H1 (cell line): Measurements from ENCODE around the gene DRAP1. TPM values are rescaled to one million over a fixed set of nuclear protein-coding genes. Genes with fewer than 3 reads are reported as not detected.

Experiments
- FOSL1 ChIP-seq: IDR thresholded peaks from 2 replicates; pipeline ENCODE4 v1.6.1; 2011; ENCODE audit warnings: mild to moderate bottlenecking, low read depth, low read length, moderate library complexity; ENCODE audit not compliant: insufficient read depth
- PHF8 ChIP-seq: fragments of 200-600 bp; sonication (generic); conservative IDR thresholded peaks from 2 replicates; pipeline ENCODE4 v1.7.1; 2012; ENCODE audit warnings: low read depth, mild to moderate bottlenecking, inconsistent platforms, low read length, moderate library complexity
- POU5F1 ChIP-seq: IDR thresholded peaks from 2 replicates; pipeline ENCODE4 v1.6.1; 2011; ENCODE audit warnings: low read depth, mild to moderate bottlenecking, low read length, moderate library complexity
- RBBP5 ChIP-seq: IDR thresholded peaks from 2 replicates; pipeline ENCODE4 v1.7.1; 2012; ENCODE audit warnings: low read depth, mild to moderate bottlenecking, inconsistent platforms, low read length, moderate library complexity, borderline replicate concordance
- SUZ12 ChIP-seq: fragments of 200-600 bp; sonication (generic); IDR thresholded peaks from 2 replicates; pipeline ENCODE4 v1.6.1; 2012; ENCODE audit warnings: mild to moderate bottlenecking, inconsistent platforms, low read length, moderate library complexity, mixed read lengths
- USF2 ChIP-seq: IDR thresholded peaks from 2 replicates; pipeline ENCODE4 v1.6.1; 2011; ENCODE audit warnings: low read length, improper control_type of control experiment
- polyA plus RNA-seq, 7 experiments: library from polyadenylated mRNA; depleted of rRNA in 3 of 7; stranded (reverse) in 5 of 7; unstranded in 2 of 7; fragments of >200 nt in 5 of 7; fragments of 200-250 nt in 2 of 7; gene quantifications; 1 replicate in 5 of 7; 2 replicates in 1 of 7; 4 replicates in 1 of 7; pipeline versions ENCODE4 v1.2.1 to v1.2.3, GENCODE V29; 2011 to 2013; ENCODE audit warnings: missing spikeins in 2 of 7, mixed read lengths in 2 of 7
- total RNA-seq: library from RNA; stranded (reverse); fragmentation: NEBNext Ultra II Directional; extraction: Animal tissue kit (Norgen Biotek cat#: 25700); gene quantifications from 2 replicates; pipeline ENCODE4 v1.2.1, GENCODE V29; 2021
- TF ChIP-seq, protein P1 (sequence below): fragments of 300-600 bp; sonication (generic); IDR thresholded peaks from 2 replicates; pipeline ENCODE4 v1.7.1; 2012; ENCODE audit warnings: low read length, moderate library complexity, mild to moderate bottlenecking, inconsistent platforms; ENCODE audit not compliant: insufficient replicate concordance
- TF ChIP-seq, protein P2 (sequence below): IDR thresholded peaks from 2 replicates; pipeline ENCODE4 v1.6.1; 2012; ENCODE audit warnings: inconsistent platforms

The DRAP1 gene
- total and polyA plus RNA-seq, 2 of the 8 experiments (the other 6 are each of a cell fraction or from before 2014, with no cell fraction given), result 62.5 to 98.7 TPM

DNA sequence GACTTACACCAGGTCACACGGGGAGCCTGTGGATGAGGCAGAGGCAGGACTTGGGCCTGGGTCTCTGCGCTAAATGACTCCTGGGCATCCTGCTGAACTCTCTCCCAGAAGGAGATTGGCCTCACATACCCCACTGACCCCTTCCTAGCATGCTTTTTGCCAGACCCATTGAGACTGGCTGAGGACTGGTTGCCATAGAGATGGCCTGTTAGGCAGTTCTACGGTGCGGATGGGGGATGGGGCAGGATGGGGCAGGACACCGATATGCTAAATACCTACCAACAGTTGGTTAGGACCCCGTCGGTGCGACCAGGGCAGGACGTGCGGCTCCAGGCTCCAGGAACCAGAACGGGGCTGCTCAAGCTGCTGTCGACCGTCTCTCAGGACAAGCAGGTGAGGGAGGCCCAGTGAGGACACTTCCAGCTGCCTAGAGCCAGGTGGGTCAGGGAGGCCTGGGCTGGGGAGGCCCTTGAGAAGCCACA is 26.2 kb downstream of the DRAP1 start, which contains the start of gene TSGA10IP (continued):
- TF ChIP-seq, protein P1, sequence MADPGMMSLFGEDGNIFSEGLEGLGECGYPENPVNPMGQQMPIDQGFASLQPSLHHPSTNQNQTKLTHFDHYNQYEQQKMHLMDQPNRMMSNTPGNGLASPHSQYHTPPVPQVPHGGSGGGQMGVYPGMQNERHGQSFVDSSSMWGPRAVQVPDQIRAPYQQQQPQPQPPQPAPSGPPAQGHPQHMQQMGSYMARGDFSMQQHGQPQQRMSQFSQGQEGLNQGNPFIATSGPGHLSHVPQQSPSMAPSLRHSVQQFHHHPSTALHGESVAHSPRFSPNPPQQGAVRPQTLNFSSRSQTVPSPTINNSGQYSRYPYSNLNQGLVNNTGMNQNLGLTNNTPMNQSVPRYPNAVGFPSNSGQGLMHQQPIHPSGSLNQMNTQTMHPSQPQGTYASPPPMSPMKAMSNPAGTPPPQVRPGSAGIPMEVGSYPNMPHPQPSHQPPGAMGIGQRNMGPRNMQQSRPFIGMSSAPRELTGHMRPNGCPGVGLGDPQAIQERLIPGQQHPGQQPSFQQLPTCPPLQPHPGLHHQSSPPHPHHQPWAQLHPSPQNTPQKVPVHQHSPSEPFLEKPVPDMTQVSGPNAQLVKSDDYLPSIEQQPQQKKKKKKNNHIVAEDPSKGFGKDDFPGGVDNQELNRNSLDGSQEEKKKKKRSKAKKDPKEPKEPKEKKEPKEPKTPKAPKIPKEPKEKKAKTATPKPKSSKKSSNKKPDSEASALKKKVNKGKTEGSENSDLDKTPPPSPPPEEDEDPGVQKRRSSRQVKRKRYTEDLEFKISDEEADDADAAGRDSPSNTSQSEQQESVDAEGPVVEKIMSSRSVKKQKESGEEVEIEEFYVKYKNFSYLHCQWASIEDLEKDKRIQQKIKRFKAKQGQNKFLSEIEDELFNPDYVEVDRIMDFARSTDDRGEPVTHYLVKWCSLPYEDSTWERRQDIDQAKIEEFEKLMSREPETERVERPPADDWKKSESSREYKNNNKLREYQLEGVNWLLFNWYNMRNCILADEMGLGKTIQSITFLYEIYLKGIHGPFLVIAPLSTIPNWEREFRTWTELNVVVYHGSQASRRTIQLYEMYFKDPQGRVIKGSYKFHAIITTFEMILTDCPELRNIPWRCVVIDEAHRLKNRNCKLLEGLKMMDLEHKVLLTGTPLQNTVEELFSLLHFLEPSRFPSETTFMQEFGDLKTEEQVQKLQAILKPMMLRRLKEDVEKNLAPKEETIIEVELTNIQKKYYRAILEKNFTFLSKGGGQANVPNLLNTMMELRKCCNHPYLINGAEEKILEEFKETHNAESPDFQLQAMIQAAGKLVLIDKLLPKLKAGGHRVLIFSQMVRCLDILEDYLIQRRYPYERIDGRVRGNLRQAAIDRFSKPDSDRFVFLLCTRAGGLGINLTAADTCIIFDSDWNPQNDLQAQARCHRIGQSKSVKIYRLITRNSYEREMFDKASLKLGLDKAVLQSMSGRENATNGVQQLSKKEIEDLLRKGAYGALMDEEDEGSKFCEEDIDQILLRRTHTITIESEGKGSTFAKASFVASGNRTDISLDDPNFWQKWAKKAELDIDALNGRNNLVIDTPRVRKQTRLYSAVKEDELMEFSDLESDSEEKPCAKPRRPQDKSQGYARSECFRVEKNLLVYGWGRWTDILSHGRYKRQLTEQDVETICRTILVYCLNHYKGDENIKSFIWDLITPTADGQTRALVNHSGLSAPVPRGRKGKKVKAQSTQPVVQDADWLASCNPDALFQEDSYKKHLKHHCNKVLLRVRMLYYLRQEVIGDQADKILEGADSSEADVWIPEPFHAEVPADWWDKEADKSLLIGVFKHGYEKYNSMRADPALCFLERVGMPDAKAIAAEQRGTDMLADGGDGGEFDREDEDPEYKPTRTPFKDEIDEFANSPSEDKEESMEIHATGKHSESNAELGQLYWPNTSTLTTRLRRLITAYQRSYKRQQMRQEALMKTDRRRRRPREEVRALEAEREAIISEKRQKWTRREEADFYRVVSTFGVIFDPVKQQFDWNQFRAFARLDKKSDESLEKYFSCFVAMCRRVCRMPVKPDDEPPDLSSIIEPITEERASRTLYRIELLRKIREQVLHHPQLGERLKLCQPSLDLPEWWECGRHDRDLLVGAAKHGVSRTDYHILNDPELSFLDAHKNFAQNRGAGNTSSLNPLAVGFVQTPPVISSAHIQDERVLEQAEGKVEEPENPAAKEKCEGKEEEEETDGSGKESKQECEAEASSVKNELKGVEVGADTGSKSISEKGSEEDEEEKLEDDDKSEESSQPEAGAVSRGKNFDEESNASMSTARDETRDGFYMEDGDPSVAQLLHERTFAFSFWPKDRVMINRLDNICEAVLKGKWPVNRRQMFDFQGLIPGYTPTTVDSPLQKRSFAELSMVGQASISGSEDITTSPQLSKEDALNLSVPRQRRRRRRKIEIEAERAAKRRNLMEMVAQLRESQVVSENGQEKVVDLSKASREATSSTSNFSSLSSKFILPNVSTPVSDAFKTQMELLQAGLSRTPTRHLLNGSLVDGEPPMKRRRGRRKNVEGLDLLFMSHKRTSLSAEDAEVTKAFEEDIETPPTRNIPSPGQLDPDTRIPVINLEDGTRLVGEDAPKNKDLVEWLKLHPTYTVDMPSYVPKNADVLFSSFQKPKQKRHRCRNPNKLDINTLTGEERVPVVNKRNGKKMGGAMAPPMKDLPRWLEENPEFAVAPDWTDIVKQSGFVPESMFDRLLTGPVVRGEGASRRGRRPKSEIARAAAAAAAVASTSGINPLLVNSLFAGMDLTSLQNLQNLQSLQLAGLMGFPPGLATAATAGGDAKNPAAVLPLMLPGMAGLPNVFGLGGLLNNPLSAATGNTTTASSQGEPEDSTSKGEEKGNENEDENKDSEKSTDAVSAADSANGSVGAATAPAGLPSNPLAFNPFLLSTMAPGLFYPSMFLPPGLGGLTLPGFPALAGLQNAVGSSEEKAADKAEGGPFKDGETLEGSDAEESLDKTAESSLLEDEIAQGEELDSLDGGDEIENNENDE, result no peak
- TF ChIP-seq FOSL1, result no peak
- TF ChIP-seq, protein P2, sequence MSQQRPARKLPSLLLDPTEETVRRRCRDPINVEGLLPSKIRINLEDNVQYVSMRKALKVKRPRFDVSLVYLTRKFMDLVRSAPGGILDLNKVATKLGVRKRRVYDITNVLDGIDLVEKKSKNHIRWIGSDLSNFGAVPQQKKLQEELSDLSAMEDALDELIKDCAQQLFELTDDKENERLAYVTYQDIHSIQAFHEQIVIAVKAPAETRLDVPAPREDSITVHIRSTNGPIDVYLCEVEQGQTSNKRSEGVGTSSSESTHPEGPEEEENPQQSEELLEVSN, result no peak
- no peak for TF ChIP-seq SUZ12
- peak; percentile 93; the same call in 1 of the 2 replicates for TF ChIP-seq RBBP5
- no peak for TF ChIP-seq POU5F1
- no peak for TF ChIP-seq PHF8
- 0 out of 2 replicates have a peak, but pooled peaks have one; percentile 1 for TF ChIP-seq USF2
